B cell (primary cell): Measurements from ENCODE around the gene LPO.

Source experiments
- CTCF ChIP-seq: fragments of 200-600 bp; IDR thresholded peaks from one replicate; pipeline ENCODE4 v1.8.0; 2022; ENCODE audit warnings: antibody characterized with exemption, mild to moderate bottlenecking
- EZH2 ChIP-seq: IDR thresholded peaks from 2 replicates; pipeline ENCODE4 v1.6.1; 2012; ENCODE audit warnings: borderline replicate concordance, low read depth, mild to moderate bottlenecking, moderate library complexity, low read length; ENCODE audit not compliant: insufficient read depth, poor library complexity, severe bottlenecking

- TF ChIP-seq CTCF (no peak), EZH2 (no peak)
Observed at GRCh38 chr17:58210922-58211321, 27.5 kb upstream of the LPO start.
